ENCODE results near the gene SH3BGR.

The SH3BGR gene

GRCh38 chr21:39555911-39556590 lies 104.3 kb downstream of the SH3BGR start:
- DNase-seq, result no peak

GRCh38 chr21:39559511-39559910 lies 107.7 kb downstream of the SH3BGR start:
- no peak for DNase-seq

GRCh38 chr21:39561140-39561539 lies 109.4 kb downstream of the SH3BGR start:
- DNase-seq, result no peak

GRCh38 chr21:39562791-39563770 lies 111.3 kb downstream of the SH3BGR start:
- DNase-seq, result no peak

- no peak for DNase-seq
Observed at GRCh38 chr21:39564200-39564599, 112.4 kb downstream of the SH3BGR start.

Measured in activated gamma-delta T cell (primary cell).